ENCODE data around the gene KIF1A. TPM values are rescaled to one million over a fixed set of nuclear protein-coding genes. Genes with fewer than 3 reads are reported as not detected.

Gene KIF1A
- total and polyA plus RNA-seq, 2 of the 13 experiments (the other 11 are each of a cell fraction or from before 2014, with no cell fraction given) = 0.01 TPM; not detected in 1

DNA sequence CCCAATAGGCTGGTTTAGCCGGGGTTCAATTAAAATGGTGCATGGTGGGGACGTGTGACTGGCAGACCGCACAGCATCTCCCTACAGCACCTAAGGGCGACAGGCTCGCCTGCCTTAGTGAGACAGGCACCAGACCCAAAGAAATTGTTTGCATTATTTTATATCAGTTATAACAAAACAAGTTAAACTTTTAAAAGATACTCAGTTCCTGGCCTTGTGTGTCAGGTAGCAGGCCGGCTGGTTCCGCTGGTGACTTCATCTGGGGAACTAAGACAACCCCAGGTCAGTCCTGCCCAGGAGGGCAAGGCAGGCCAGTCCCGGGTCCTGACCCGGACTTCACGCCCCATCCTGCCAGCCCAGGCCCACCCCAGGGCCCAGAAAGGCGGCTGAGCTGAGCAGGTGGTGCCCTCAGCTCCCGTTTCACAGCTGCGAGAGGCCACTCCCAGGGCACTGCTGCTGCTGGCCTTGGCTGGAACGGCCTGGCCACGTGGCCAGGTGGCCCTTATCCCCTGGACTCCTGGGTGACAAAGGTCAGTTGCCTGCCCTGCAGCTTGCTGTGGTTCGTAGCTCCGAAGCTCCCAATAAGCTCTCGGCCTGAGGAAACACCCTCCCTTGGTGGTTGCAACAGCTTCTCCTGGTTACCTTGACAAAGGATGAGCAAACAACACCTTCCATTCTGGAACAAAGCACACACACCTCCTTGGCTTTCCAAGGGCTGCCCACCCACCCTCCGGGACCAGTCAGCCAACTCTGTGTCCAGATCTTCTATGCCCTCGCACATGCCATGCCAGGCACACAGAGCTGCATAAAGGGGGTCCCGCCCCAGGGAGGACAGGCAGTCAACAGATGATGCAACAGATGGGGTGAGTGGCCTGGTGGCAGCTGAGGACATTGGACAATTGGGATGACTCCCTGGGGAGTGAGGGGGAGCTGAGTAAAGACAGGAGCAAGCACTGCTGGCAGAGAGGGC lies 37.3 kb upstream of the KIF1A start (continued):
- TF ChIP-seq, protein P1, sequence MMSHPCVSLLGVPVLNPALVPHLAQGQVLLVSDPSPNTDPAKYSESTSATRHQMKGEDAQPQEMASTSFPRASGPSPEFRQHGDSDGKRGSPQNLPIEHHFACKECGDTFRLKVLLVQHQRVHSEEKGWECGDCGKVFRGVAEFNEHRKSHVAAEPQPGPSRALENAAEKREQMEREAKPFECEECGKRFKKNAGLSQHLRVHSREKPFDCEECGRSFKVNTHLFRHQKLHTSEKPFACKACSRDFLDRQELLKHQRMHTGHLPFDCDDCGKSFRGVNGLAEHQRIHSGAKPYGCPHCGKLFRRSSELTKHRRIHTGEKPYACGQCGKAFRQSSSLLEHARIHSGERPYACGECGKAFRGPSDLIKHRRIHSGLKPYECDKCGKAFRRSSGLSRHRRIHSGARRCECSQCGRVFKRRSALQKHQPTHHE (CRISPR knock-in tag; IDR thresholded peaks at IDR 0.05; ENCODE audit: borderline replicate concordance) = peak; percentile 73; the same call in 1 of the 2 replicates
- TF ChIP-seq ZNF318 (CRISPR knock-in tag; IDR thresholded peaks at IDR 0.05) = no peak
- TF ChIP-seq TCF12 (IDR thresholded peaks at IDR 0.05) = no peak
- peak; percentile 97 for TF ChIP-seq TCF12 (CRISPR knock-in tag; IDR thresholded peaks at IDR 0.05)
- TF ChIP-seq REPIN1 (CRISPR knock-in tag; IDR thresholded peaks at IDR 0.05; ENCODE audit: borderline replicate concordance, low read depth) = peak; percentile 94
